NCI-H524 (cell line): ENCODE results near the gene SCOC.

Source experiments
- DNase-seq, 2 experiments: peaks; one replicate each; lab custom pipeline; 2025; lab: John Stamatoyannopoulos, UW

SCOC gene

DNA sequence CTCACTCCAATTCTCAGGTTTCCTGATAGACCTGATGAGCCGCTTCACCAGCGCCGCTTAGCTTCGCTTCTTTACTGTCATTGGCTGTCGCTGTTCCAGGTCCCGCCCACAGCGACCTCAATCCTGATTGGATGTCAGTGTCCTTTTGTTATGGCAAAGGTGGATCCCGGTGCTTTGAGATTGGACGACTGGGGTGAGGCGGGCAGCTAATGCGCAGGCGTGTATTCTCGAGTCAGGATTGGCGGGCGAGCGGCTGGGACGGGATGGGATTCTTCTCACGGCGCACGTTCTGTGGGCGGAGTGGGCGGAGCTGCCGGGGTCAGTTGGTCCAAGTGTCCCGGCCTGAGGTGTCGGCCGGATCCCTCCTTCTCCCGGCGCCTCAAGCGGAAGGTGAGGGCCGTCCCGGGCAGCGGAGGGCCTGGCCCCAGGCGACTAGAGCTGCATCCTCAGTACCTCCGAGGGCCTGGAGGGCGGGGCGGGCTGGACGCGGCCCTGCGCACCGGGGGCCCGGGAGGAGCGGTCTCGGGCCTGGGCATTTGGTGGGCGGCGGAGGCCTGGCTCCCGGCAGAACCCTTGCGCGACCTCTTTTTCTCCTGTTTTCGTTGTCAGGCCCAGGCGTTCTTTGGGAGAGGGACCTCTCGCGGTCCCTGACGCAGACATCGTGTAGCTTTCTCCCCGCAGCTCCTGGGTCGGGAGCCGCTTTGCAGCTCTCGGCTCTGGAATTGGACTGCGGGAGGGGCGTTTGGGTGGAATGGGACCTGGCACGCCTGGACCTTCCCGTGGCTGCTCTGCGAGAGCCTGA is at the start of gene SCOC:
Gene SCOC (plus strand): TSS at position 319 of the 802 bp plus-strand sequence. CDS start 5,525 bp downstream, outside the sequence.
- peak; percentile 95 to 96 for DNase-seq

DNA sequence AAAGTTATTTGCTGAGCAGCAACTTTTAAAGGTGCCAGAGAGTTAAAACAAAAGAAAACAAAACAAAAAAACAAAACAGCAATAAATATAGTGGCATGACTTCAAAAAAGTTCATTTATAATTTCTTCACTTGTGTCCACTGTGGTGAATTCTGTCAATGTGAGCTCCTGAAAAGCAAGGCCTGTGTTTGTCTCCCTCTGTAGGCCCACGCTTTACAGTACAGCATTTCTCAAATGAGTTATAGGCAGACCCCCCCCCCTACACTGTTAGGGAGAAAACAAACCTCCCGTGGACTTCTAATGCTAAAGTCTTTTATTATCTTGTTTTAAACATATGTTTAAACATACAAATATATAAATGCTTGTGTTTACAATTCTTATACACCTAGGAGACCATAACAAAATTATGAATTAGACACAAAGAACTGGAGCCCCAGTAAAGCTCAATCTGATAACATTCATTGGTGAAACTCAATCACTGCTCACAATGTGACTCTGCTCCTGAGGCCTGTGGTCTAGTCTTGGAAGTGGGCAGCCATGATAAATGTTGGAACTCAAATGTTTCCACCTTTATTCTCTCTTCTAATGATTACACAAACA is 47.0 kb upstream of the SCOC start:
- peak in 1 of 2 experiments; percentile 7 for DNase-seq

GRCh38 chr4:140330311-140330900 is 43.0 kb upstream of the SCOC start:
- peak in 1 of 2 experiments; percentile 23 for DNase-seq

GRCh38 chr4:140331245-140331644 is 42.2 kb upstream of the SCOC start:
- no peak for DNase-seq

DNA sequence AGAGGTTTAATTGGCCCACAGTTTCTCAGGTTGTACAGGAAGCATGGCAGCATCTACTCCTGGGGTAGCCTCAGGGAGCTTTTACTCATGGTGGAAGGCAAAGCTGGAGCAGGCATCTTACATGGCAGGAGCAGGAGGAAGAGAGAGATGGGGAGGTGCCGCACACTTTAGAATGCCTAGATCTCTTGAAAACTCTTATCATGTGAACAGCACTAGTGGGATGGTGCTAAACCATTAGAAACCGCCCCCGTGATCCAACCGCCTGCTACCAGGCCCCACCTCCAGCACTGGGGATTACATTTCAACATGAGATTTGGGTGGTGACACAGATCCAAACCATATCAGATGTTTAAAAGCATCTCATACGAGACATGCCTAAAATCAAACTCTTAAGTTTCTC is 41.6 kb upstream of the SCOC start:
- DNase-seq, result no peak

DNA sequence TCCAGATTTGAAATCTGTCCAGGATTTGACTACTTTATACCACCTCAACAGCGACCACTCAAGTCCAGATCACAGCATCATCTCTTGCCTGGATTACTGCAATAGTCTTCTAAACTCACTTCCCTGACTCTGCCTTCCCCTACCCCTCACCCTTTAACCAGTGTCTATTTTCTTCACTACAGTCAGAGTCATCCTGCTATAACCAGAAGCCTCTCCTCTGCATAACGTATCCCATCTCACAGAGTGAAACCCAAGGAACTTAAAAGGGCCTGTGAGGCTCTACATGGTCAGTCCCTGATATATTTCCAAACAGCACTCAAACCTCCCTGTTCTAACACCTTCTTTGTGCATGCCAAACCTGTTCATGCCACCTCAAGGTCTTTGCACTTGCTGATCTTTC is 40.7 kb upstream of the SCOC start:
- DNase-seq, result no peak

DNA sequence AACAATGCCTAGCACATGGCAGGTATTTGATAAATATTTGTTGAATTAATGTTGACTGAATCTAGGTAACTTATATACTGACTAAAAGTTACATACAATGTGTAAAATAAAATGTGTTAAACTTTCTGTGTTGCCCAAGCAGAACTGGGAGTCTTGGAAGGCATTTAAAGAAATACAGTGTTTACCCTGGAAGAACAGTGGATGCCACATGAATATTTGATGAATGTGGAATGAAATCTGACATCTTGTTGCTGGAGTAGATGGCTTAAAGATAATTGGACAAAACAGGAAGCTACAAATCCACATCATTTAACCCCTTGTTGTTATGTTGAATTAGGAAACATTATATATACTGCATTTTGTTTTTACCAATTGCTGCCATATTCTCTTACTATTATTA is 39.9 kb upstream of the SCOC start:
- DNase-seq, result no peak

DNA sequence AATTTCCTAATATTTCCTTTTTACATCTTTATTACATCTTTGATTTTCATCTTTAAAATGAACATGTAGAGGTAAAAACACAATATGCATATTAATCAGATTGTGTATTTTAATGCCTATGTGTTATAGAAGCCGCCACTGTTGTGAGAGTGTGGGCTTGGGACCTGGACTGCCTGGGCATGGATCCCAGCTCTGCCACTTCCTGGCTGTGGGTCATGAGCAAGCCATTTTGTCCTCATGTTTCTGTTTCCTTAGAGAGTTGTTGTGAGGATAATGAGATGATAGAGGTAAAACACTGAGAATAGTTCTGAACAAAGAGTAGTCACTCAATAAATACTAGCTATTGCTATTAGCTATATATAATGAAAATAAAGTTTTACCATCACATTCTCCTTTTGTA is 38.4 kb upstream of the SCOC start:
- DNase-seq, result no peak

DNA sequence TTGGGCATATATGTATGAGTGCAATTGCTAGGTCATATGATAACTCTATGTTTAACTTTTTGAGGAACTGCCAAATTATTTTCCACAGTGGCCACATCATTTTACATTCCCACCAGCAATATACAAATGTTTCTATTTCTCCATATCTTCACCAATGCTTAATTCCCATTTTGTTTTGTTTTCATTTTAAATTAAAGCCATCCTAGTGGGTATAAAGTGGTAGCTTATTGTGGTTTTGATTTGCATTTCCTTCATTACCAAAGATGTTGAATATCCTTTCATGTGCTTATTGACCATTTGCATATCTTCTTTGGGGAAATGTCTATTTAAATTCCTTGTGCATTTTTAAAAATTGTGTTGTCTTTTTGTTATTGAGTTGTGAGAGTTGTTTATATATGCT is 36.7 kb upstream of the SCOC start:
- no peak for DNase-seq

DNA sequence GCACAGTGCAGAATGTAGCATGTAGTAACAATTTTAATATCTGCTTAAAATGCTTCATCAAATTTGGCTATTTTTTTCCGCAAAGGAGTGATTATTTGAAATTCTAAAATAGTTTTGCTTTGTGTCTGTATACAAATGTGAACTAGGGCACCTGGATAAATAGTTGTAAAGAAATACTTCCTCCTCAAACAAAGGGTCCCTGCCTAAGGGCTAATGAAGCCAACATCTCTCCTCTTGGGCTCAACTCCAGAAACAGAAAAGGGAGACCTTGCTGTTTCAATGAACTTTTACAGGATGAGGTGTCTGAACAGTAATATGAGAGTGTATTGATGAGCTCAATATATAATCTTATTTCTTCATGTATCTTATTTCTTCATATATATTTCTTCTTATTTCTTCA is 30.8 kb upstream of the SCOC start:
- no peak for DNase-seq

- peak in 1 of 2 experiments; percentile 2 for DNase-seq
Measured at GRCh38 chr4:140343303-140343702, 30.1 kb upstream of the SCOC start.

DNA sequence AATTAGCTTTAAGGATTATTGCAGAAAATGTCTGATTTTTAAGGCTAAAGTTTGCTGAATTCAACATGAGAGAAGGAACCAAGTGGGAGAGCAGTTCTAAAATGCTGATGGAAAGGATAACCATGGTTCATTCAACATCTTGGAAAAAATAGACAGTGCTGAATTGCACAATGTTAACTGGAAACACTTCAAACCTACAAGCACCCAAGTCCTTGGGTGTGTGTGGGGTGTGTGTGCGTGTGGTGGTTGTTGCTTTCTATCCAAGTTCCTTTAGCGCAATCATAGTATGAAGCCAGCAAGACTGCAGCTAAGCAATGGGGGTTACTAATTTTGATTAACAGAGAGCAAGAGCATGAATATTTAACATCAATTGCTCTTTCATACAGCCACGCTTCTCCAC is 29.3 kb upstream of the SCOC start:
- no peak for DNase-seq

DNA sequence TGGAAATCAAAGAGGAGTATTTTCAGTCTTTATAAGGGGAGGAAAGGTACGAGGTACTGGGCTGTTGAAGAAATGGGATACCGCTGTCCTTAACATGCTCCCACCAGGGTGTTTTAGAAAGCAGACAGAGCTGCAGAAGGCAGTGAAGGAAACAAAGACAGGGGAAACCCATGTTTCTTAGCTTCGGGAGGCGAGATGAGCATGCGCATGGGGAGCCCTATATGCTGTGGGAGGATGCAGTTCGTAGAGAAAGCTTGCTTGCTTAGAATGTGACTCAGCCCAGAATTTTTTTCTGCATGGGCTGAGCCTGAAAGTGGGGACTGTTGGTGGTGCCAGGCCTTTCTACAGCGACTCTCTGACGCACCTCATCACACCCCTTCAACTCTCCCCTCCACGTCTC is 28.8 kb upstream of the SCOC start:
- no peak for DNase-seq

GRCh38 chr4:140346136-140346535 is 27.3 kb upstream of the SCOC start:
- no peak for DNase-seq

GRCh38 chr4:140349816-140350215 is 23.6 kb upstream of the SCOC start:
- no peak for DNase-seq

GRCh38 chr4:140351093-140352075 is 22.1 kb upstream of the SCOC start:
- peak in 1 of 2 experiments; percentile 35 for DNase-seq

- no peak for DNase-seq
Measured at GRCh38 chr4:140353786-140354185, 19.7 kb upstream of the SCOC start.

DNA sequence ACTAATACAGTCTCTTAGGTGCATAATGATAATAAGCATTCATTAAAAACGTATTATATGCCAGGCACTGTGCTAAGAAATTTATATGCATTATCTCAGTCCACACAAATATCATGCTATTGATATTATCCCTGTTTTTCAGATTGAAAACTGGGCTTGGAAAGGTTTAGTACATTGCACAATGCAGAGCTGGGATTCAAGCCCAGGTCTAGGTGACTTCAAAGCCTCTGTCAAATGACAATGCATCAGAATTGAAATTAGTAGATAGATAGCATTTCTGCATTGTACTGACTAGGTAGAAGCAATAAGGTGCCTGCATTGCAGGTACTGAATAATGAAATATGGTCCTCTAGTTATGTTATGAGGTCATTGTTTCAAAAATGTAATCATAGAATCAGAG is 18.2 kb upstream of the SCOC start:
- DNase-seq, result no peak

- DNase-seq, result no peak
Measured at GRCh38 chr4:140357868-140358267, 15.6 kb upstream of the SCOC start.

DNA sequence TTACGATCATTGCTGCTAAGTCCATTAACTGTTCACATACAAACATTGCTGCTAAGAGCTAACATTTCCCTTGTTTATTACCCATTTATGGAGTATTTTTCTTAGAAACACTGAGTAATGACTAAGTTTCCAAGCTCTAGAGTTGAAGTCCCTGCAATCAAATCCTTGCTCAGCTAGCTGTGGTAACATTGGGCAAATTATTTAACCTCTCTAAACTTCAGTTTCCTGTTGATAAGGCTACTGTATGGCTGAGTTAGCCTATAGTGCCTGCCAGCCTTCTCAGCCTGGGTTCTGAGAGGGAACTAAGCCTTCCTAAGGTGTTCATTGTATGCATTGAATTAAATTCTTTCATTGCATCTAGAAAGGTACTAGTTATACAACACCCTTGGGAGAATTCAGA is 15.2 kb upstream of the SCOC start:
- no peak for DNase-seq

- peak; percentile 64 to 84 for DNase-seq
Measured at GRCh38 chr4:140359562-140360427, 13.7 kb upstream of the SCOC start.
